ENCODE data around the gene FMOD. TPM values are rescaled to one million over a fixed set of nuclear protein-coding genes. Genes with fewer than 3 reads are reported as not detected.
A peak's percentile ranks its signal among the peaks of the same experiment; 100 is the strongest.

Gene FMOD
- polyA plus RNA-seq, 6 donors from 2014 or later = not detected

GRCh38 chr1:203353486-203353885, 2.6 kb upstream of the FMOD start:
- no peak for DNase-seq
- peaks cover 0 to 12% (median 7%) of the 10 kb centered on the region in 3 donors for H3K4me1 Mint-ChIP-seq
- H3K4me3 Mint-ChIP-seq = no peak overlapping the region
- peaks cover 0 to 19% (median 9%) of the 10 kb centered on the region in 7 donors for H3K9me3 Mint-ChIP-seq
- ATAC-seq (ENCODE audit: low read depth in 2 of 2) = no peak
- H3K27me3 Mint-ChIP-seq = peaks cover 32 to 51% (median 37%) of the 10 kb centered on the region in 3 donors
- peaks cover 0 to 10% of the 10 kb centered on the region in 2 donors for H3K36me3 Mint-ChIP-seq
- H3K27ac Mint-ChIP-seq = peak overlapping the region in 2 of 6 donors; percentile 67 to 92

DNA sequence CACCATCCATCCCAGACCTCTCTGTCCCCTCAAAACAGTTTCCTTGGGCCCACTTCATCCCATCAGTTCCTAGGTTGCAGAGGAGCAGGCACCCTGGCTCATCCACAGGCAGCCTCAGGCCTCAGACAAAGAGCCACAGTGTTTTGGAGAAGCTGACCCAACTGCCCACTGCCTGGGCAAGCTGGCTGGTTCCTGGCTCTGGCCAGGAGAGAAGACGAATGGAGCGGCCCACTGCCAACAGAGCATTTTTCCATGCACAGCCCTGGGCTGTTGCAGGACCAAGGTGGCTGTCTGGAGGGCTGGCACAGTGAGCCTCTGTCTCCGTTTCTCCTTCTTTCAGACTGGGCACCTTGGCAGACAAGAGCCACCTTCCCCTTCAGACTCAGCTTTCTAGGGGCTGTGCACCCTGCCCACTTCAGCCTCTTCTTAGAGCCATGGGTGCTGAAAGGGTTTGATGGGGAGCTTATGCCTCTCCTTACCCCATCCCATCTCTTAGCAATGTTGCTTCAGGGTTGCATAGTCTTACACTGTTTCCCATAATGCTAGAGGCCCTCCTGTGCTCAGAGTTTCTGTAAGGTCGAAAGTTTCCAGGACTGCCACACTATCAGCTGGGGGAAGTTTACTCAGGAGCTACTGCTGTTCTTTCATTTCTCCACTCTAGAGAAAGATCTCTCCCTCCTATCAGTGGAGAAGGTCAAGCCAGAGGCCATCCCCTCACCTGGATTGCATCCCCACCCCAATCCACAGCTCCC, 973 bp downstream of the FMOD start:
- no peak overlapping the region for H3K27ac Mint-ChIP-seq
- H3K4me3 Mint-ChIP-seq = peak overlapping the region in 1 of 8 donors; percentile 1
- H3K4me1 Mint-ChIP-seq = peaks cover 0 to 12% (median 11%) of the 10 kb centered on the region in 3 donors
- H3K9me3 Mint-ChIP-seq = peaks cover 0 to 1% (median 0%) of the 10 kb centered on the region in 7 donors
- H3K36me3 Mint-ChIP-seq = no peaks in the 10 kb centered on the region
- ATAC-seq (ENCODE audit: low read depth in 2 of 2) (no peak), DNase-seq (no peak)
- peaks cover 30 to 53% (median 38%) of the 10 kb centered on the region in 3 donors for H3K27me3 Mint-ChIP-seq

DNA sequence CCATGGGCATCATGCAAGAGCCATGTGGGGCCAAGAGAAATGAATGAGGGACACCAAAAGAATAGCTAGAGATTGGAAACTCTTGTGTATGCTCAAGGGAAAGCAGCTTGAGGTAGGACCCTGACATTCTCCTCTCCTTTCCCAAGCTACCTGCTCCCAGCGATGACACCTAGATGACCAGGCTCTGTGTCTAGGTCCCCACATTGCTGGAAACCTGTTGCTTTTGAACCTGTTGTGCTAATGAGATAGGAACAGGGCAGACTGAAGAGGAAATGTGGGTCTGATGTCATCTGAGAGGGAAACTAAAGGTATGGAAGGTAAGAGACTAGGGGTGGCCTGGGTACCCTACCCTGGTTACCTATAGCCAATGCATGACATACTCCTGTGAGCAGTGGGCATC, 1.8 kb downstream of the FMOD start:
- Mint-ChIP-seq H3K27ac (peak overlapping the region in 1 of 6 donors; percentile 16), H3K9me3 (peaks cover 0 to 1% (median 0%) of the 10 kb centered on the region in 7 donors), H3K4me3 (no peak overlapping the region), H3K27me3 (peaks cover 26 to 61% (median 38%) of the 10 kb centered on the region in 3 donors), H3K36me3 (no peaks in the 10 kb centered on the region), H3K4me1 (peaks cover 0 to 12% (median 11%) of the 10 kb centered on the region in 3 donors)
- no peak for DNase-seq
- ATAC-seq (ENCODE audit: low read depth in 2 of 2) = no peak

DNA sequence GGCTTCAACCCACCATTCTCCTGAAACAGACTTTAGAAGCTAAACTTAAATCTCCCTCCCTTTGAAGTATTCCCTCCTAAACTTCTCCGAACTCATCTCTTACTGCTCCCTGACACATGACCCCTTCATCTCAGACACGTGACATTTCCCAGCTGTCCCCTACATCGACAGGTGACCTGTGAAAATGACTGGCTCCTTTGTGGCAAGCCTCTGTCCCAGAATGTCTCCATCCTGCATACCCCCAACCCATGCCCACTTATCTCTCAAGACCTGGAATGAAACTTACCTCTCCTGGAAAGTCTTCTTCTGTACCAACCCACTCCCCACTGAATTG, 4.2 kb downstream of the FMOD start:
- Mint-ChIP-seq H3K4me1 (peaks cover 12 to 20% (median 17%) of the 10 kb centered on the region in 3 donors), H3K27ac (peak overlapping the region in 3 of 6 donors; percentile 30 to 84 (median 65)), H3K9me3 (peaks cover 0 to 1% (median 0%) of the 10 kb centered on the region in 7 donors), H3K4me3 (no peak overlapping the region), H3K27me3 (peaks cover 23 to 67% (median 26%) of the 10 kb centered on the region in 3 donors), H3K36me3 (no peaks in the 10 kb centered on the region)
- ATAC-seq (ENCODE audit: low read depth in 2 of 2) = no peak
- no peak for DNase-seq

GRCh38 chr1:203346060-203346768, 4.7 kb downstream of the FMOD start:
- no peak for DNase-seq
- peaks cover 12 to 20% (median 14%) of the 10 kb centered on the region in 3 donors for H3K4me1 Mint-ChIP-seq
- H3K36me3 Mint-ChIP-seq = no peaks in the 10 kb centered on the region
- H3K27me3 Mint-ChIP-seq = peaks cover 19 to 65% (median 26%) of the 10 kb centered on the region in 3 donors
- no peak for ATAC-seq (ENCODE audit: low read depth in 2 of 2)
- peak overlapping the region in 1 of 8 donors; percentile 9 for H3K4me3 Mint-ChIP-seq
- no peak overlapping the region for H3K27ac Mint-ChIP-seq
- peaks cover 0 to 1% (median 0%) of the 10 kb centered on the region in 7 donors for H3K9me3 Mint-ChIP-seq

GRCh38 chr1:203343956-203344754, 6.8 kb downstream of the FMOD start:
- Mint-ChIP-seq H3K27me3 (peaks cover 16 to 56% (median 19%) of the 10 kb centered on the region in 3 donors), H3K4me3 (no peak overlapping the region), H3K9me3 (no peaks in the 10 kb centered on the region), H3K36me3 (no peaks in the 10 kb centered on the region), H3K4me1 (peaks cover 13 to 26% (median 19%) of the 10 kb centered on the region in 3 donors), H3K27ac (peak overlapping the region in 1 of 6 donors; percentile 34)
- DNase-seq (no peak), ATAC-seq (ENCODE audit: low read depth in 2 of 2) (no peak)

- Mint-ChIP-seq H3K27me3 (peaks cover 5 to 46% (median 10%) of the 10 kb centered on the region in 3 donors), H3K36me3 (no peaks in the 10 kb centered on the region), H3K27ac (peak overlapping the region in 1 of 6 donors; percentile 76), H3K9me3 (no peaks in the 10 kb centered on the region), H3K4me1 (peaks cover 21 to 40% (median 26%) of the 10 kb centered on the region in 3 donors), H3K4me3 (peak overlapping the region in 3 of 8 donors; percentile 47 to 73 (median 61))
- DNase-seq (peak; percentile 41), ATAC-seq (ENCODE audit: low read depth in 2 of 2) (peak; percentile 39 to 66)
These were observed 8.6 kb downstream of the FMOD start for GRCh38 chr1:203342192-203342940.

GRCh38 chr1:203340112-203340790, 10.7 kb downstream of the FMOD start:
- peaks cover 5 to 36% (median 10%) of the 10 kb centered on the region in 3 donors for H3K27me3 Mint-ChIP-seq
- peak overlapping the region in 2 of 6 donors; percentile 23 to 59 for H3K27ac Mint-ChIP-seq
- ATAC-seq (ENCODE audit: low read depth in 2 of 2) (peak; percentile 71 to 73), DNase-seq (peak; percentile 65)
- peaks cover 29 to 40% (median 31%) of the 10 kb centered on the region in 3 donors for H3K4me1 Mint-ChIP-seq
- H3K9me3 Mint-ChIP-seq = no peaks in the 10 kb centered on the region
- H3K36me3 Mint-ChIP-seq = no peaks in the 10 kb centered on the region
- H3K4me3 Mint-ChIP-seq = no peak overlapping the region

DNA sequence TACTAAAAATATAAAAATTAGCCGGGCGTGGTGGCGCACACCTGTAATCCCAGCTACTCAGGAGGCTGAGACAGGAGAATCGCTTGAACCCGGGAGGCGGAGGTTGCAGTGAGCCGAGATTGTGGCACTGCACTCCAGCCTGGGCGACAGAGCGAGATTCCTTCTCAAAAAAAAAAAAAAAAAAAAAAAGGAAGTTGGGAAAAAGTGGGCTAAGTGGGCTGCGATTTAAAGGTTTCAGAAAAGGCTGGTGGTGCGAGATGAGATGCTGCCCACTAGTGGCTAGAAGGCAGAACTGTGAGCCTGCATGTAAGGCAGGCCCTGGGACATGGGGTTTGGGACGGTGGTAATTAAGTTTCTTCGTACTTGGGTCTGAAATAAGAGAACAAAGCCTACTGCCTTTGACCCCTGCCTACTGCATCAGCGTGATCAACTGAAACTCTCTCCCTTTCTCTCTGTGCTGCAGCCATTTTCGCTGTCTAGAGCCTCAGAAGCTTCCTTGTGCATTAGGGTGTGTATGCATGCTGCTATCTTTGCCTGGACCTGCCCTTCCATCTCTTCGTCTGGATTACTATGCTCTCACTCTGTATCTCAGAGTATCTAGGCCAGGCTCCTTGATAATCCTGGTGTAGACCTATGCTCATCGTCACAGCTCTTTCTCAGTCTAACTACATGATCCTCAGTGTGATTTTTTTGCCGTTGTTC, 12.4 kb downstream of the FMOD start:
- H3K9me3 Mint-ChIP-seq = no peaks in the 10 kb centered on the region
- DNase-seq (peak; percentile 65), ATAC-seq (ENCODE audit: low read depth in 2 of 2) (peak; percentile 75 to 77)
- peak overlapping the region in 3 of 8 donors; percentile 13 to 64 (median 37) for H3K4me3 Mint-ChIP-seq
- peak overlapping the region in 3 of 6 donors; percentile 3 to 52 (median 45) for H3K27ac Mint-ChIP-seq
- H3K4me1 Mint-ChIP-seq = peaks cover 29 to 40% (median 32%) of the 10 kb centered on the region in 3 donors
- peaks cover 5 to 21% (median 8%) of the 10 kb centered on the region in 3 donors for H3K27me3 Mint-ChIP-seq
- H3K36me3 Mint-ChIP-seq = no peaks in the 10 kb centered on the region

GRCh38 chr1:203336097-203336496, 14.8 kb downstream of the FMOD start:
- Mint-ChIP-seq H3K4me3 (no peak overlapping the region), H3K9me3 (no peaks in the 10 kb centered on the region), H3K4me1 (peaks cover 25 to 33% (median 31%) of the 10 kb centered on the region in 3 donors), H3K36me3 (no peaks in the 10 kb centered on the region), H3K27me3 (no peaks in the 10 kb centered on the region), H3K27ac (peak overlapping the region in 2 of 6 donors; percentile 7 to 12)
- no peak for ATAC-seq (ENCODE audit: low read depth in 2 of 2)
- no peak for DNase-seq

- no peak for DNase-seq
- no peak for ATAC-seq (ENCODE audit: low read depth in 2 of 2)
- Mint-ChIP-seq H3K4me1 (peaks cover 25 to 34% (median 31%) of the 10 kb centered on the region in 3 donors), H3K4me3 (peak overlapping the region in 1 of 8 donors; percentile 57), H3K9me3 (no peaks in the 10 kb centered on the region), H3K27me3 (no peaks in the 10 kb centered on the region), H3K36me3 (no peaks in the 10 kb centered on the region), H3K27ac (peak overlapping the region in 2 of 6 donors; percentile 7 to 49)
These were observed 15.4 kb downstream of the FMOD start for GRCh38 chr1:203335503-203335902.

All from naive B cell (primary cell).